ENCODE measurements around the gene GJD4.

DNA sequence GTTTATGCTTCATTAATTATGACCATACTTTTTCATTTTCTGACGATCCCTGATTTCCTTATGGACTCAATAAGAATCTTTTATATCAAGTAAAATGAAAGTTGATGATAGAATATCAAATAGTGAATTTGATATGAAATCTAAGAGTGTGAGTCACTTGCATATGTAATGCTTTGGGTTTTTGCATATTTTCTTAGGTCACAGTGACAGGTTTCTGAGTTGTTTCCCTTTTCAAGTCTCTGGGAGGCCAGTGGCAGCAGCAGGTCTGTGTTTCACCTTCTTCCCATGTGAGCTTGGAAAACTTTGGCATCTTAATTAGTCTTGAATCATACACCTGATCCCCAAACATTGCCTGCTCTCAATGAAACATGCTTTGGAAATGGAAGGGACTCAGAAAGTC, 34.7 kb upstream of the GJD4 start:
- TF ChIP-seq, protein P1, sequence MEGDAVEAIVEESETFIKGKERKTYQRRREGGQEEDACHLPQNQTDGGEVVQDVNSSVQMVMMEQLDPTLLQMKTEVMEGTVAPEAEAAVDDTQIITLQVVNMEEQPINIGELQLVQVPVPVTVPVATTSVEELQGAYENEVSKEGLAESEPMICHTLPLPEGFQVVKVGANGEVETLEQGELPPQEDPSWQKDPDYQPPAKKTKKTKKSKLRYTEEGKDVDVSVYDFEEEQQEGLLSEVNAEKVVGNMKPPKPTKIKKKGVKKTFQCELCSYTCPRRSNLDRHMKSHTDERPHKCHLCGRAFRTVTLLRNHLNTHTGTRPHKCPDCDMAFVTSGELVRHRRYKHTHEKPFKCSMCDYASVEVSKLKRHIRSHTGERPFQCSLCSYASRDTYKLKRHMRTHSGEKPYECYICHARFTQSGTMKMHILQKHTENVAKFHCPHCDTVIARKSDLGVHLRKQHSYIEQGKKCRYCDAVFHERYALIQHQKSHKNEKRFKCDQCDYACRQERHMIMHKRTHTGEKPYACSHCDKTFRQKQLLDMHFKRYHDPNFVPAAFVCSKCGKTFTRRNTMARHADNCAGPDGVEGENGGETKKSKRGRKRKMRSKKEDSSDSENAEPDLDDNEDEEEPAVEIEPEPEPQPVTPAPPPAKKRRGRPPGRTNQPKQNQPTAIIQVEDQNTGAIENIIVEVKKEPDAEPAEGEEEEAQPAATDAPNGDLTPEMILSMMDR (IDR thresholded peaks at IDR 0.05 in 8 of 11, conservative IDR thresholded peaks at IDR 0.05 in 3 of 11) = no peak
- no peak for TF ChIP-seq POLR2A (IDR thresholded peaks at IDR 0.05)
